Neural progenitor cell (in vitro differentiated cells): Measurements from ENCODE around the gene TENT4A.

ENCODE experiments used
- CTCF ChIP-seq: fragments of 200-600 bp; sonication (generic); IDR thresholded peaks from 2 replicates; pipeline ENCODE4 v1.5.1; 2017; ENCODE audit warnings: antibody characterized with exemption, mild to moderate bottlenecking
- EZH2 ChIP-seq: fragments of 200-600 bp; sonication (generic); IDR thresholded peaks from 2 replicates; pipeline ENCODE4 v1.6.1; 2017; ENCODE audit warnings: antibody characterized with exemption, mild to moderate bottlenecking, moderate library complexity
- EZH2phosphoT487 ChIP-seq: fragments of 200-600 bp; sonication (generic); IDR thresholded peaks from 2 replicates; pipeline ENCODE4 v1.6.1; 2017; ENCODE audit warnings: antibody characterized with exemption

GRCh38 chr5:6683241-6683640, 30.0 kb upstream of the TENT4A start:
- TF ChIP-seq CTCF, result no peak
- TF ChIP-seq EZH2, result no peak
- TF ChIP-seq EZH2phosphoT487, result no peak
